Neural progenitor cell (in vitro differentiated cells): Measurements from ENCODE around the gene SLC25A1.

Experiments used
- EZH2 ChIP-seq: fragments of 200-600 bp; sonication (generic); IDR thresholded peaks from 2 replicates; pipeline ENCODE4 v1.6.1; 2017; ENCODE audit warnings: antibody characterized with exemption, mild to moderate bottlenecking, moderate library complexity
- EZH2phosphoT487 ChIP-seq: fragments of 200-600 bp; sonication (generic); IDR thresholded peaks from 2 replicates; pipeline ENCODE4 v1.6.1; 2017; ENCODE audit warnings: antibody characterized with exemption
- TF ChIP-seq, protein P1 (sequence below): fragments of 200-600 bp; sonication (generic); IDR thresholded peaks from 2 replicates; pipeline ENCODE4 v1.5.1; 2017; ENCODE audit warnings: antibody characterized with exemption, mild to moderate bottlenecking

GRCh38 chr22:19223110-19223509 lies 44.6 kb upstream of the SLC25A1 start:
- TF ChIP-seq EZH2 (no peak), EZH2phosphoT487 (no peak)
- TF ChIP-seq, protein P1, sequence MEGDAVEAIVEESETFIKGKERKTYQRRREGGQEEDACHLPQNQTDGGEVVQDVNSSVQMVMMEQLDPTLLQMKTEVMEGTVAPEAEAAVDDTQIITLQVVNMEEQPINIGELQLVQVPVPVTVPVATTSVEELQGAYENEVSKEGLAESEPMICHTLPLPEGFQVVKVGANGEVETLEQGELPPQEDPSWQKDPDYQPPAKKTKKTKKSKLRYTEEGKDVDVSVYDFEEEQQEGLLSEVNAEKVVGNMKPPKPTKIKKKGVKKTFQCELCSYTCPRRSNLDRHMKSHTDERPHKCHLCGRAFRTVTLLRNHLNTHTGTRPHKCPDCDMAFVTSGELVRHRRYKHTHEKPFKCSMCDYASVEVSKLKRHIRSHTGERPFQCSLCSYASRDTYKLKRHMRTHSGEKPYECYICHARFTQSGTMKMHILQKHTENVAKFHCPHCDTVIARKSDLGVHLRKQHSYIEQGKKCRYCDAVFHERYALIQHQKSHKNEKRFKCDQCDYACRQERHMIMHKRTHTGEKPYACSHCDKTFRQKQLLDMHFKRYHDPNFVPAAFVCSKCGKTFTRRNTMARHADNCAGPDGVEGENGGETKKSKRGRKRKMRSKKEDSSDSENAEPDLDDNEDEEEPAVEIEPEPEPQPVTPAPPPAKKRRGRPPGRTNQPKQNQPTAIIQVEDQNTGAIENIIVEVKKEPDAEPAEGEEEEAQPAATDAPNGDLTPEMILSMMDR: no peak
